ENCODE measurements around the gene RBM10. TPM values are rescaled to one million over a fixed set of nuclear protein-coding genes. Genes with fewer than 3 reads are reported as not detected.

RBM10 gene
- total RNA-seq, 3 donors from 2014 or later: 35.2 to 40.2 (median 37.7) TPM

GRCh38 chrX:47234583-47234982, 89.6 kb downstream of the RBM10 start:
- no peak for DNase-seq
- Histone ChIP-seq H3K4me3 (no peak overlapping the region), H3K4me1 (ENCODE audit: low read depth) (no peaks in the 10 kb centered on the region)

DNA sequence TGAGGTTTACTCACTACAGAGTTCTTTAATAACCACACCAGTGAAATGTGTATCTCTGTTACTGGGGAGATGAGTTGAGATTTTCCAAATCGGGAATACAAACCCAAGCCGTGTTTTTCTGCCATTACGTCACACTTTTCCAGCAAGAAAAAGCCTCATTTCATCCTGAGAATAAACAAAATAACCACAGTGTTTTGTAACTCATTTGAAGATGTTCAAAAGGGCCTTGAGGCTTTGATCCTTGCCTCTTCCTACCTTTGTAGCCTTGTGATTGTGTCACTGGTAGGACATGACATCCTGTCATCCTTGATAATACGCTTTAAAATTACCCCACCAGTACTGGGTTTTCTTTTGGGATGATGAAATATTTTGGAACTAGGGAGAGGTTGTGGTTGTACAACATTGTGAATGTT, 90.7 kb downstream of the RBM10 start:
- ATAC-seq (no peak), DNase-seq (no peak)
- H3K9me3 ChIP-seq: no peaks in the 10 kb centered on the region
- no peak for TF ChIP-seq CTCF (IDR thresholded peaks at IDR 0.05)
- intact Hi-C loops (cut with DNase I, micrococcal nuclease): no loop called here
- H3K4me3 ChIP-seq: no peak overlapping the region
- no peaks in the 10 kb centered on the region for H3K36me3 ChIP-seq (ENCODE audit: low read depth)
- no peaks in the 10 kb centered on the region for H3K4me1 ChIP-seq (ENCODE audit: low read depth)

More at GRCh38 chrX:47234583-47234982, 89.6 kb downstream of the RBM10 start:
- intact Hi-C loops (cut with DNase I, micrococcal nuclease): no loop called here
- no peak for TF ChIP-seq CTCF (IDR thresholded peaks at IDR 0.05)
- Histone ChIP-seq H3K36me3 (ENCODE audit: low read depth) (no peaks in the 10 kb centered on the region), H3K9me3 (no peaks in the 10 kb centered on the region)
- no peak for ATAC-seq

Other genes with a start within 250 kb of the RBM10 start
- gene JADE3, start 232.8 kb upstream of the RBM10 start, total RNA-seq: 1 to 10 TPM; 4.7 to 8.0 (median 5.2) TPM
- gene RGN, start 66.8 kb upstream of the RBM10 start, total RNA-seq: 1 to 10 TPM in 1 of 3 donors, under 1 TPM in 2; 0.58 to 5.5 (median 0.67) TPM
- gene NDUFB11, start 519 bp upstream of the RBM10 start, total RNA-seq: 10 to 100 TPM; 57.6 to 72.2 (median 71.6) TPM
- gene UBA1, start 48.6 kb downstream of the RBM10 start, total RNA-seq: 100 to 1,000 TPM; 160 to 198 (median 172) TPM
- gene CDK16, start 73.5 kb downstream of the RBM10 start, total RNA-seq: 100 to 1,000 TPM in 2 of 3 donors, 10 to 100 TPM in 1; 81.9 to 111 (median 109) TPM
- 10 to 100 TPM; 23.9 to 51.6 (median 27.7) TPM for gene USP11, start 87.8 kb downstream of the RBM10 start, total RNA-seq
- gene ZNF157, start 225.4 kb downstream of the RBM10 start, total RNA-seq: under 1 TPM in 1 of 3 donors, not detected in 2; 0.51 TPM